Measurements from ENCODE around the gene TNS3. TPM values are rescaled to one million over a fixed set of nuclear protein-coding genes. Genes with fewer than 3 reads are reported as not detected.
A peak's percentile ranks its signal among the peaks of the same experiment; 100 is the strongest.

TNS3 gene
- total RNA-seq, 4 donors from 2014 or later, result 6.6 to 16.0 (median 9.6) TPM

DNA sequence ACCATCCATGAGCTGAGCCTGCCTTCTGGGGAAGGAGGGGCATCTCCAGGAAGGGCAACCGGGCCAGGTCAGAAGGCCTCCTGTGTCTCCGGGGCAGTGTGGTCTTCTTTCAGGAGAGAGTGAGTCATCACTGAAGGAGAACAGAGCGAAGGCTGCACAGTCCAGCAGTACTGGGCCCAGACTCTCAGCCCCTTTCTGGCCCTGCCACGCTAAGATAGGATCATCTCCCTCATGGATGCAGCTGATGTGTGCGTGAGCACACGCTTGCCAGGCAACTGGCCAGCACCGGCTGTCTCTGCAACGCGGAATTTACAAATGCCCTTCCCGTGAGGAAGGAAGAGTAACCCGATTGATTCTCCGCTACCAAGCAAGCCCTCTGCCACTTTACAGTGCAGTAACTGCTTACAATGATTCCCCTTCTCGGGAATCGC, 328.2 kb downstream of the TNS3 start:
- peaks cover 0 to 23% (median 14%) of the 10 kb centered on the region in 3 donors for H3K4me1 ChIP-seq
- 3 to 20% methylated on average over 1 to 10 of the region's 14 CpGs for WGBS, 2 donors
- no peak for DNase-seq
- intact Hi-C loops (cut with DNase I), result loop anchor here (10.0 kb wide), 1 partner anchor 1339 kb away; no protein-coding TSS in a partner anchor
- peak overlapping the region; percentile 35 to 78 (median 54) for H3K4me3 ChIP-seq
- no peaks in the 10 kb centered on the region for H3K36me3 ChIP-seq
- no peaks in the 10 kb centered on the region for H3K9me3 ChIP-seq
- TF ChIP-seq, protein P1, sequence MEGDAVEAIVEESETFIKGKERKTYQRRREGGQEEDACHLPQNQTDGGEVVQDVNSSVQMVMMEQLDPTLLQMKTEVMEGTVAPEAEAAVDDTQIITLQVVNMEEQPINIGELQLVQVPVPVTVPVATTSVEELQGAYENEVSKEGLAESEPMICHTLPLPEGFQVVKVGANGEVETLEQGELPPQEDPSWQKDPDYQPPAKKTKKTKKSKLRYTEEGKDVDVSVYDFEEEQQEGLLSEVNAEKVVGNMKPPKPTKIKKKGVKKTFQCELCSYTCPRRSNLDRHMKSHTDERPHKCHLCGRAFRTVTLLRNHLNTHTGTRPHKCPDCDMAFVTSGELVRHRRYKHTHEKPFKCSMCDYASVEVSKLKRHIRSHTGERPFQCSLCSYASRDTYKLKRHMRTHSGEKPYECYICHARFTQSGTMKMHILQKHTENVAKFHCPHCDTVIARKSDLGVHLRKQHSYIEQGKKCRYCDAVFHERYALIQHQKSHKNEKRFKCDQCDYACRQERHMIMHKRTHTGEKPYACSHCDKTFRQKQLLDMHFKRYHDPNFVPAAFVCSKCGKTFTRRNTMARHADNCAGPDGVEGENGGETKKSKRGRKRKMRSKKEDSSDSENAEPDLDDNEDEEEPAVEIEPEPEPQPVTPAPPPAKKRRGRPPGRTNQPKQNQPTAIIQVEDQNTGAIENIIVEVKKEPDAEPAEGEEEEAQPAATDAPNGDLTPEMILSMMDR (IDR thresholded peaks at IDR 0.05), result no peak
- TF ChIP-seq POLR2A (IDR thresholded peaks at IDR 0.05), result no peak
- H3K27ac ChIP-seq, result peak overlapping the region; percentile 62 to 86 (median 86)
- H3K27me3 ChIP-seq, result no peaks in the 10 kb centered on the region

DNA sequence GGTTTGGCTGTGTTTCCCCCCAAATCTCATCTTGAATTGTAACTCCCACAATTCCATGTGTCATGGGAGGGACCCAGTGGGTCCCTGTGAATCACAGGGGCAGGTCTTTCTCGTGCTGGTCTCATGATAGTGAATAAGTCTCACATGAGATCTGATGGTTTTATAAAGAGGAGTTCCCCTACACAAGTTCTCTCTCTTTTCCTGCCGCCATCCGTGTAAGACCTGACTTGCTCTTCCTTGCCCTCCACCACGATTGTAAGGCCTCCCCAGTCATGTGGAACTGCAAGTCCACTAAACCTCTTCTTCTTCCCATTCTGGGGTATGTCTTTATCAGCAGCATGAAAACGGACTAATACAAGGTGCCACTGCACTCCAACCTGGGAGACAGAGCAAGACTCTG, 329.2 kb downstream of the TNS3 start:
- Histone ChIP-seq H3K4me3 (no peak overlapping the region), H3K4me1 (peaks cover 0 to 23% (median 14%) of the 10 kb centered on the region in 3 donors), H3K27ac (no peak overlapping the region), H3K27me3 (no peaks in the 10 kb centered on the region), H3K36me3 (no peaks in the 10 kb centered on the region), H3K9me3 (no peaks in the 10 kb centered on the region)
- DNase-seq, result no peak
- intact Hi-C loops (cut with DNase I), result loop anchor here (10.0 kb wide), 1 partner anchor 1338 kb away; no protein-coding TSS in a partner anchor
- no peak for TF ChIP-seq POLR2A (IDR thresholded peaks at IDR 0.05)
- TF ChIP-seq, protein P1 (IDR thresholded peaks at IDR 0.05), result no peak
- 84 to 94% methylated on average over 5 of the region's 5 CpGs for WGBS, 2 donors

DNA sequence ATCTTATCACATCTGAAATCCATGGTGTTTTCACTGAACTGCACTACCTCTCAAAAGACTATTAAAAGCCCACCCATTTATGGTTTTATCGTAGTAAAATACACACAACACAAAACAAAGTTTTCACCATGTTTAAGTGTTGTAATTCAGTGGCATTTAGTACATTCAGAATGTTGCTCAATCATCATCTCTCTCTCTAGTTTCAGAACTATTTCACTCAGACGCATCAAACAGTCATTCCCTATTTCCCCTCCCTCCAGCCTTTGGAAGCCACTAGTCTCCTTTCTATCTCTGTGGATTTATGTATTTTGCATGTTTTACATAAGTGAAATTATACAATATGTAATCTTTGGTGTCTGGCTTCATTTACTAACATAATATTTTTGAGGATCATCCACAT, 332.6 kb downstream of the TNS3 start:
- intact Hi-C loops (cut with DNase I), result no loop called here
- no peaks in the 10 kb centered on the region for H3K36me3 ChIP-seq
- H3K4me1 ChIP-seq, result peaks cover 0 to 11% (median 10%) of the 10 kb centered on the region in 3 donors
- TF ChIP-seq, protein P1 (IDR thresholded peaks at IDR 0.05), result no peak
- no peak for TF ChIP-seq POLR2A (IDR thresholded peaks at IDR 0.05)
- no peak for DNase-seq
- no peak overlapping the region for H3K4me3 ChIP-seq
- H3K27ac ChIP-seq, result no peak overlapping the region
- H3K27me3 ChIP-seq, result no peaks in the 10 kb centered on the region
- 79 to 90% methylated on average over 2 of the region's 2 CpGs for WGBS, 2 donors
- H3K9me3 ChIP-seq, result no peaks in the 10 kb centered on the region

DNA sequence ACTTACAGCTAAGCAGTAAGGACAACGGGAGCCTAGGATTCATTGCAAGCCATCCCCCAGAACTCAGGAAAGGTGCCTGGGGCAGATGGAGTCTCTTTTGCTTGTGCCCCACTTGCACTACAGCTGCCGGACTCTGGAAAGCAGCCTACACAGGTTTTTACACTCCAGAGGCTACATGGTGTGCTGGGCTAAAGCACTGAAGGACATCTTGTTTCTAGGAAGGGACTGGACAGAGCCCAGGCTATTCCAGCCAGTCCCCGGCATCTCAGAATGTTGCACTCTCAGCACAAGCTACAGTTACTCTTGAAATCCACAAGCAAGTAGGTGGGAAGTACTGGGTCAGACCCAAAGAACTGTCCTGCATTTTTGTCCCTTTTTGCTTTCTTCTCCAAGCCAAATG, 333.1 kb downstream of the TNS3 start:
- H3K36me3 ChIP-seq, result no peaks in the 10 kb centered on the region
- 63 to 78% methylated on average over 3 of the region's 3 CpGs for WGBS, 2 donors
- H3K4me1 ChIP-seq, result peaks cover 0 to 6% (median 6%) of the 10 kb centered on the region in 3 donors
- no peaks in the 10 kb centered on the region for H3K27me3 ChIP-seq
- intact Hi-C loops (cut with DNase I), result no loop called here
- TF ChIP-seq, protein P1 (IDR thresholded peaks at IDR 0.05), result no peak
- no peak for TF ChIP-seq POLR2A (IDR thresholded peaks at IDR 0.05)
- H3K9me3 ChIP-seq, result no peaks in the 10 kb centered on the region
- no peak for DNase-seq
- H3K27ac ChIP-seq, result no peak overlapping the region
- no peak overlapping the region for H3K4me3 ChIP-seq

DNA sequence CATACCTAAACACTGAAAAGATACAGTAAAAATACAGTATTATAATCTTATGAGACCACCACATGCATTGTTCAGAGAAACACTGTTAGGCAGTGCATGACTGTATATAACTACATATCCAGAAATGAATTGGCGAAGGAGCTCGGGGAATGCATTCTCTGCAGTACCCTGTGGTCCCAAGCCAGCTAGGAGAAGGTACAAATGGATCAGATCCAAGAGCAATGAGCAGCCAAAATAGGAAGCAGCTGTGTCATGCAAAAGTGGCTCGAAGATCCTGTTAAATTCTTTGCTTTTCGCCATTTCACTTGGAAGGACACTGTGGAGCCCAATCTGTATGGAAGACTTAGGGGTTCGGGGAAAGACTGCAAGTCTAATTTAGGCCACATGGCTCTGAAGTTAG, 334.8 kb downstream of the TNS3 start:
- no peaks in the 10 kb centered on the region for H3K36me3 ChIP-seq
- H3K4me3 ChIP-seq, result no peak overlapping the region
- intact Hi-C loops (cut with DNase I), result no loop called here
- 66 to 82% methylated on average over 5 of the region's 5 CpGs for WGBS, 2 donors
- H3K27me3 ChIP-seq, result no peaks in the 10 kb centered on the region
- DNase-seq, result no peak
- no peak overlapping the region for H3K27ac ChIP-seq
- TF ChIP-seq, protein P1 (IDR thresholded peaks at IDR 0.05), result no peak
- no peaks in the 10 kb centered on the region for H3K4me1 ChIP-seq
- no peaks in the 10 kb centered on the region for H3K9me3 ChIP-seq
